ENCODE data around the gene RAVER1. TPM values are rescaled to one million over a fixed set of nuclear protein-coding genes. Genes with fewer than 3 reads are reported as not detected.

RAVER1 gene
- total and polyA plus RNA-seq, 2 of the 13 experiments (the other 11 are each of a cell fraction or from before 2014, with no cell fraction given), result 3.6 to 7.9 TPM

- 0 out of 2 replicates have a peak, but pooled peaks have one; percentile 45 for TF ChIP-seq ZFP90 (CRISPR knock-in tag; IDR thresholded peaks at IDR 0.05; ENCODE audit: borderline replicate concordance)
- TF ChIP-seq SIX4 (CRISPR knock-in tag; IDR thresholded peaks at IDR 0.05), result no peak
- no peak; the same call in 1 of the 2 replicates for TF ChIP-seq MEF2D (CRISPR knock-in tag; IDR thresholded peaks at IDR 0.05)
- peak; percentile 46; the same call in 1 of the 2 replicates for TF ChIP-seq CENPBD1 (CRISPR knock-in tag; IDR thresholded peaks at IDR 0.05; ENCODE audit: borderline replicate concordance, low read depth)
- no peak for TF ChIP-seq ZNF331 (CRISPR knock-in tag; IDR thresholded peaks at IDR 0.05)
- 0 out of 2 replicates have a peak, but pooled peaks have one; percentile 4 for TF ChIP-seq REPIN1 (CRISPR knock-in tag; IDR thresholded peaks at IDR 0.05; ENCODE audit: borderline replicate concordance, low read depth)
- no peak for TF ChIP-seq DNMT1 (CRISPR knock-in tag; IDR thresholded peaks at IDR 0.05)
- no peak for TF ChIP-seq ZNF710 (CRISPR knock-in tag; IDR thresholded peaks at IDR 0.05; ENCODE audit: borderline replicate concordance)
- no peak for TF ChIP-seq ZNF282 (IDR thresholded peaks at IDR 0.05; ENCODE audit: partially characterized antibody)
- TF ChIP-seq ZNF574 (CRISPR knock-in tag; IDR thresholded peaks at IDR 0.05), result peak; percentile 37; the same call in 1 of the 2 replicates
- 0 out of 2 replicates have a peak, but pooled peaks have one; percentile 6 for TF ChIP-seq DRAP1 (CRISPR knock-in tag; IDR thresholded peaks at IDR 0.05)
- TF ChIP-seq REST (IDR thresholded peaks at IDR 0.05; ENCODE audit: borderline replicate concordance in 1 of 2, low read depth in 1 of 2, low read length in 2 of 2), result no peak
- no peak for TF ChIP-seq KMT2B (CRISPR knock-in tag; IDR thresholded peaks at IDR 0.05)
- TF ChIP-seq TAF1 (CRISPR knock-in tag; IDR thresholded peaks at IDR 0.05), result no peak
- TF ChIP-seq KLF15 (CRISPR knock-in tag; IDR thresholded peaks at IDR 0.05; ENCODE audit: borderline replicate concordance), result 0 out of 2 replicates have a peak, but pooled peaks have one; percentile 73
- no peak for TF ChIP-seq ZNF552 (CRISPR knock-in tag; IDR thresholded peaks at IDR 0.05; ENCODE audit: borderline replicate concordance)
- no peak for TF ChIP-seq GTF2F1 (IDR thresholded peaks at IDR 0.05; ENCODE audit: low read length)
These were observed 44.0 kb downstream of the RAVER1 start (continued) for GRCh38 chr19:10289167-10289835.

All from HepG2 (cell line).